Epithelial cell of alveolus of lung (primary cell): ENCODE data around the gene SH3BP1. TPM values are rescaled to one million over a fixed set of nuclear protein-coding genes. Genes with fewer than 3 reads are reported as not detected.

ENCODE experiments used
- total RNA-seq: library from RNA; depleted of rRNA; stranded (reverse); fragments of >200 nt; gene quantifications from 2 replicates; pipeline ENCODE4 v1.2.1, GENCODE V29; 2015

Gene SH3BP1
- total RNA-seq: 21.2 and 25.3 TPM in 2 replicates

DNA sequence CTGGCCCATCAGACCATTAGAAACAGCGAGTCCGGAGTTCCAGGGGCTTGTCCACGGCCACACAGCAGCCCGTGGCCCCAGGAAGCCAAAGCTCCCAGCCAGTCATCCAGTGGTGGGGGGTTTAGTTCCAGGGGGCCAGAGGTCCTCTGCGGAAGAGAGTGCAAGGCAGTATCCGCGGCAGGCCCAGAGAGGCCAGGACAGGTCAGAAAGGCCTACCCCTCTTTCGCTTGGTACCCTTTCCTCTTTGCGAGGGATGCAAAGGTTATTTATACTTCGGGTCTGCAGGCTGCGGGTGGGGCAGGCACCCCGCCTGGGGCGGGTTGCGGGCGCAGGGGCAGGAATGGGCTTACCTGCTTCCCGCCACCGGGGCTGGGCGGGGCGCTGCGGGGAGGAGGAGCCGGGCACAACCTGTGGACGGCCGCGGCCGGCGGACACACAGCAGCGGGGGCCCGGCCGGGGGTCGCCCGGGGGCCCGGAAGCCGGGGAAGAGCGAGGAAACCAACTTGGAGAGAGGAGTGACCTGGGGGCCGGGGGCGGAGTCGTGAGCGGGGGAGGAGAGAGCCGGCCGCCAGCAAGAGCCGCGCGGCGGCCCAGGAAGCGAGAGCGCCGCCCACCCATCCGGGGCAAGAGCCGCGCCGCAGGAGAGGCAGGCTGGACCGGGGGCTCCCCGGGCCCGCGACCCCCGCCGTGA, at the start of gene SH3BP1:
Gene SH3BP1, plus strand, starts transcription at position 600 of the 691 bp plus-strand sequence. CDS start 119 bp downstream, outside the sequence.

DNA sequence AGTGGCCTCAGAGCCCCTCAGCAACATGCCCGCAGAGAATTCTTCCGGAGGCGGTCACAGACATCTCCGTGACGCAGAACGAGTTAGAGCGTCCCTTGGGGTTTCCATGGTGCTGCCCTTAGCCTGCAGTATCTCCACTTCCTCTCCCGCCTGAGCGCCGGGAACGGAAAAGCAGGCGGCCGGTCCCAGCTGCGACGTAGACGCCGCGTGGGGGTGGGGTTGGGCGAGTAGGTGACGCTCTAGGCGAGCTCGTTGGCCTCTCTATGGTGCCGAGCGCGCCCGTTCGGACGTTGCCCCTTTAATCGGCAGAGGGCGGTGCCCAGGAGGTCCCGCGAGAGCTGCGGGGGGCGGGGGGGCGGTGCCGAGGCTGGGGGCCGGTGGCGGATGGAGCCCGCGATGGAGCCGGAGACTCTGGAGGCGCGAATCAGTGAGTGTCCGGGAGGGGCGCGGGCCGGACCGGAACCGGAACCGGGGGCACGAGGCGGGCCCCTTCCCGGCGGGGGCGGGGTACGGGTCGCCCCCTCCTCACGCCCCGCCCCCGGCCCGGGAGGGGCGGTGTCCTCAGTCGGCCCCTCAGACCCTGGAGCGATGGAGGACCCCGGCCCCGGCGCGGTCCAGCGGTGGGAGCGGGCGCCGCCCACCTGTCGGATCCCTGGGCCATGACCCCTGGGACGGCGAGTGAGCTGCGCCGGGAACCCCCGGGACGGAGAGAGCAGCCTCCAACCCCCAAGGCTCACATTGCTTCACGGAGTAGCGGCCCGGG, 30.8 kb upstream of the SH3BP1 start, which contains the start of gene GGA1:
Gene GGA1, plus strand, starts transcription at position 358 of the 763 bp plus-strand sequence. Its CDS starts 27 bp downstream, at position 385.

DNA sequence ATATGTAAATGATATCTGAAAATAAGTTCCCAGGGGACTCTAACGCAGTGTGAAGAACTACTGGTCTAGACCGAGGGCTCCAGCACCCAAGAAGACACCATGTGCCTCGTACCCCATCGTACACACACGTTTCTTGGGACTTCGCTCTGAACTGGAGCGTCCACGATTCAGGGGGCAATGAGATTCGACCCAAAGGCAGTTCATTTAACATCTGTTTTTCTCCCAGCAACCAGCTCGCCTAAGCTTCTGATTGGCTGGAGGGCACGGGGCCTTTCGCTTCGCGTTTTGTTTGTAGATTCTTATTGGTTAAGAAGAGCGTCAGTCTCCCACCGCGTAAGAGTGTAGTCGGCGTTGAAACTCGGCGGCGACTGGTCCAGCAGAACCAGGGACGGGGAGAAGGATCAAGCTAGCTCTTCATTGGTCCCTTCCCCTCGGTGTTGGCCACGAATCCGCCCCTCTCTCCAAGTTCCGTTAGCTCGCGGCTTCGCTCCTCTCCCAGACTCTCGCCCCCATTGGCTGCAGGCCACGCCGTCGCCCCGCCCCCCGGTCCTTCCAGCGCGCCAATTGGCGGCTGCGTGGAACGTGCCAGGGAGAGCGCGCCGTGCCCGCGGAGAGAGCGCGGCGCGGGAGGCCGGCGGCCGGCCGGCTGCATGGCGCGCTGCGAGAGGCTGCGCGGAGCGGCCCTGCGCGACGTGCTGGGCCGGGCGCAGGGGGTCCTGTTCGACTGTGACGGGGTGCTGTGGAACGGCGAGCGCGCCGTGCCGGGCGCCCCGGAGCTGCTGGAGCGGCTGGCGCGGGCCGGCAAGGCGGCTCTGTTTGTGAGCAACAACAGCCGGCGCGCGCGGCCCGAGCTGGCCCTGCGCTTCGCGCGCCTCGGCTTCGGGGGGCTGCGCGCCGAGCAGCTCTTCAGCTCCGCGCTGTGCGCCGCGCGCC, 18.9 kb downstream of the SH3BP1 start, which contains the start of gene PDXP:
Gene PDXP, plus strand, starts transcription at position 591 of the 933 bp plus-strand sequence. Its CDS starts 60 bp downstream, at position 651.

DNA sequence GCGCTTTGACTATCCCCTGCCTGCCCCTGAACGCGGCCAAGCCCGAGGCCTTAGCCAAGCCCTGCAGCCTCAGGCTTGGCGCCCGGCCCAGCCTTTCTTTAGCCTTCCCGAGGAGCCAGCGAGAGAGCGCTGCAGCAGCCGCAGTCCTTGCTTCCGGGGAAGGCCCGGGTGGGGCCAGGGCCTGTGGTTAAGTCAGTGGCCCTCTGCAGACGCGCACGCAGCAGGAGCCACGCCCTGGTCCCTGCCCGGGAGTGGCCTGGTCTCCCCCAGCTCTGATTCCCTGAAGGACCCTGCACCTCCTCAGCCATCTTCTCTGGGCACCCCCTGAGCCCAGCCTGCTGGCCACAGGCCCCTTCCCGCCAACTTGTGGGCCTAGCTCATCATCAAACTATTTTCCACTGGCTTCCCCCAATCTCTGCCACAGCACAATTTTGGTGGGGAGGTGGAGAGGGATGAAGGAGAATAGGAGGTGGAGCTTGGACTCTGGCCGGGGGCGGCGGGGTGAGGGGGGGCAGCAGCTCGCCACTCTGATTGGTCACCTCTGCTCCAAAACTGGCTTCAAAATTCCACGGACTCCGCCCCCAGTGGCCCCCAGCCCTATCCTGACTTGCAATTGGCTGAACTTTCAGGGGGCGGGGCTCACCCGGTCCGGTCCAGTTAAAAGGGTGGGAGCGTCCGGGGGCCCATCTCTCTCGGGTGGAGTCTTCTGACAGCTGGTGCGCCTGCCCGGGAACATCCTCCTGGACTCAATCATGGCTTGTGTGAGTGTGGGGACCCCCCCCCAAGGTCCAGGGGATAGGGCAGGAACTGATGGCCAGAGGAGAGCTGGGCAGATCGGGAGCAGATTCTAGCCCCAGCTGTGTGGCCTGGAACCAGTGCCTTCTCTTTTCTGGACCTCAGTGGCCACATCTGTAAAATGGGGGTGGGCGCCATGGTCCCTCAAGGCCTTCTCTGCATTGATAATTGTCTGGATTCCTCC, 35.8 kb downstream of the SH3BP1 start, which contains the start of gene LGALS1:
Gene LGALS1, plus strand, starts transcription at position 686 of the 979 bp plus-strand sequence. Its CDS starts 67 bp downstream, at position 753.

GRCh38 chr22:37686002-37686982, 46.8 kb downstream of the SH3BP1 start, which contains the start of gene NOL12:
Gene NOL12 (plus strand): TSS chr22:37686343. CDS start chr22:37686393, 50 bp downstream.

GRCh38 chr22:37696657-37697537, 57.4 kb downstream of the SH3BP1 start, which contains the start of gene TRIOBP:
Gene TRIOBP (plus strand): TSS chr22:37697048. CDS start chr22:37701366, 4,318 bp downstream.

Other genes with a start within 250 kb of the SH3BP1 start
- gene ELFN2, start 212.2 kb upstream of the SH3BP1 start, total RNA-seq: 1.4 and 4.0 TPM in 2 replicates
- gene MFNG, start 153.3 kb upstream of the SH3BP1 start, total RNA-seq: 1.9 TPM in 1 of 2 replicates, not detected in the other
- gene CARD10, start 120.3 kb upstream of the SH3BP1 start, total RNA-seq: 3.4 and 15.0 TPM in 2 replicates
- gene CDC42EP1, start 79.2 kb upstream of the SH3BP1 start, total RNA-seq: 58.1 and 61.1 TPM in 2 replicates
- not detected in 2 replicates for gene LGALS2, start 59.6 kb upstream of the SH3BP1 start, total RNA-seq
- 29.4 and 35.7 TPM in 2 replicates for gene GGA1, start 30.8 kb upstream of the SH3BP1 start, total RNA-seq
- gene PDXP, start 19.1 kb downstream of the SH3BP1 start, total RNA-seq: 18.6 and 24.4 TPM in 2 replicates
- gene LGALS1, start 36.0 kb downstream of the SH3BP1 start, total RNA-seq: 5,976 and 9,609 TPM in 2 replicates
- gene NOL12, start 46.7 kb downstream of the SH3BP1 start, total RNA-seq: 15.0 and 23.2 TPM in 2 replicates
- 56.2 and 98.1 TPM in 2 replicates for gene TRIOBP, start 57.4 kb downstream of the SH3BP1 start, total RNA-seq
- gene GCAT, start 168.3 kb downstream of the SH3BP1 start, total RNA-seq: 20.2 and 35.9 TPM in 2 replicates
- gene GALR3, start 183.7 kb downstream of the SH3BP1 start, total RNA-seq: not detected in 2 replicates
- 30.6 and 47.8 TPM in 2 replicates for gene ANKRD54, start 204.7 kb downstream of the SH3BP1 start, total RNA-seq
- 467 and 631 TPM in 2 replicates for gene EIF3L, start 209.8 kb downstream of the SH3BP1 start, total RNA-seq